Loucy (cell line): ENCODE data around the gene CDCA3.

Experiments used
- H2AFZ ChIP-seq: fragments of 200-600 bp; sonication (generic); 2 replicates; pipeline ENCODE4 v1.6.0; 2016; ENCODE audit warnings: antibody characterized with exemption, mild to moderate bottlenecking, low read length, moderate library complexity
- H3F3A ChIP-seq: fragments of 200-600 bp; 2 replicates; pipeline ENCODE4 v1.6.0; 2016; ENCODE audit warnings: antibody characterized with exemption, low read depth, mild to moderate bottlenecking
- H3K27me3 ChIP-seq: fragments of 200-600 bp; sonication (generic); 2 replicates; pipeline ENCODE4 v1.6.1; 2014; ENCODE audit warnings: low read length, mild to moderate bottlenecking; ENCODE audit not compliant: insufficient read depth, poor library complexity, severe bottlenecking
- H3K36me3 ChIP-seq: fragments of 200-600 bp; sonication (generic); 2 replicates; pipeline ENCODE4 v1.6.1; 2016; ENCODE audit warnings: low read length; ENCODE audit not compliant: insufficient read depth
- H3K4me1 ChIP-seq: fragments of 200-600 bp; sonication (generic); 2 replicates; pipeline ENCODE4 v1.5.1; 2014; ENCODE audit warnings: low read length, mild to moderate bottlenecking; ENCODE audit not compliant: insufficient read depth, poor library complexity, severe bottlenecking
- H3K4me2 ChIP-seq: fragments of 200-600 bp; sonication (generic); 2 replicates; pipeline ENCODE4 v1.6.0; 2014; ENCODE audit warnings: antibody characterized with exemption, low read length, low read depth, mild to moderate bottlenecking; ENCODE audit not compliant: poor library complexity, severe bottlenecking
- H3K4me3 ChIP-seq: fragments of 200-600 bp; sonication (generic); 2 replicates; pipeline ENCODE4 v1.5.1; 2014; ENCODE audit warnings: low read length, mild to moderate bottlenecking, mixed read lengths; ENCODE audit not compliant: poor library complexity, severe bottlenecking
- H3K79me2 ChIP-seq: fragments of 200-600 bp; sonication (generic); 2 replicates; pipeline ENCODE4 v1.6.1; 2014; ENCODE audit warnings: low read length; ENCODE audit not compliant: insufficient read depth
- H3K9ac ChIP-seq: fragments of 200-600 bp; sonication (generic); 2 replicates; pipeline ENCODE4 v1.6.0; 2014; ENCODE audit warnings: mild to moderate bottlenecking, low read depth, low read length, moderate library complexity; ENCODE audit not compliant: poor library complexity, severe bottlenecking
- H3K9me2 ChIP-seq: fragments of 200-600 bp; sonication (generic); replicated peaks from 2 replicates; pipeline ENCODE4 v1.6.1; 2016; ENCODE audit warnings: low read depth, low read length, mixed read lengths
- H3K9me3 ChIP-seq: fragments of 200-600 bp; sonication (generic); 2 replicates; pipeline ENCODE4 v1.6.1; 2014; ENCODE audit warnings: mild to moderate bottlenecking, antibody characterized with exemption, low read length, low read depth; ENCODE audit not compliant: insufficient read depth
- H4K20me1 ChIP-seq: fragments of 200-600 bp; sonication (generic); 2 replicates; pipeline ENCODE4 v1.6.0; 2014; ENCODE audit warnings: antibody characterized with exemption, low read length, mild to moderate bottlenecking; ENCODE audit not compliant: insufficient read depth, poor library complexity, severe bottlenecking
- EZH2phosphoT487 ChIP-seq: fragments of 200-600 bp; IDR thresholded peaks from 2 replicates; pipeline ENCODE4 v1.6.1; 2018; ENCODE audit warnings: antibody characterized with exemption, mild to moderate bottlenecking, moderate library complexity, borderline replicate concordance
- TF ChIP-seq, protein P1 (sequence below): fragments of 200-600 bp; sonication (generic); conservative IDR thresholded peaks from 2 replicates; pipeline ENCODE4 v1.5.1; 2014; ENCODE audit warnings: mild to moderate bottlenecking, antibody characterized with exemption, low read length

The CDCA3 gene

DNA sequence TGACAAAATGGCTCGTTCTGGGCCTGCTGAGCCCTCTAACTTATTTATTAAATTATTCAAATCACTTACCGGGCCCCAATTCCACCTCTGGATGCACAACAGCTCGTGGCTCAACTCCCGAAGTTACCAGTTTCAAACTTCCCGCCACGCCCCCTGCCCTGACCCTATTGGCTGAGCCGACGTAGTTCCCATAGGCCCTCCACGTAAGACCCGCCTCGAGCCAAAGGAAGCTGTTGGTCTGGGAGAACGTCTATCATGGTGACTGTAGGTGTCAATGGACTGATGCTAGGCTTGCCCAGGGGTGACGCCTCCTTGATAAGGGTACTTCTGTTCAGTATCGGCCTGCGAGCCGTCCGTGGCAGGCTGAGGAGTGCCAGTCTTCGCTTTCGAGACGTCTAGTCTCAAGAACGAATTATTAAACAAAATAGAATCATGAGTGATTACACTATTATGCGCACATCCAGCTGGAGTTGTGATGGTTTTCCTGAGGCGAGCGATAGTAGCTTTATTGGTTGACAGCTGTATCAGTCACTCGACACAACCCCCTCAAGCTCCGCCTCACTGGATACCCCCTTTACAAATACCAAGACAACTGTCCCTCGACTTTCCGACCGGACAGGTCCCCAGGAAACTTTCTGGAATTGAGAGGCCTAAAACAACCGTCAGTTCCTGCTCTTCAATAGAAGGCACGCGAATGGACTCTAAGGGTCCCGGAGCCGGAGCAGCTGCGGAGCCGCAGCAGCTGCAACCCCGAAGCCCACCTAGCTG is at the start of gene CDCA3:
TSS of gene CDCA3 (minus strand) at position 134 of the 768 bp plus-strand sequence. CDS start 334 bp downstream, outside the sequence.
- H2AFZ ChIP-seq: peak within 1 kb of the TSS; percentile 71
- H3K9me2 ChIP-seq: no peaks in the 10 kb centered on the region
- peak within 1 kb of the TSS; percentile 82 for H3K4me3 ChIP-seq
- H3K4me1 ChIP-seq: peaks cover 42% of the 10 kb centered on the region
- peaks cover 32% of the 10 kb centered on the region; the same call in 1 of the 2 replicates for H3K36me3 ChIP-seq
- TF ChIP-seq EZH2phosphoT487: no peak
- TF ChIP-seq, protein P1, sequence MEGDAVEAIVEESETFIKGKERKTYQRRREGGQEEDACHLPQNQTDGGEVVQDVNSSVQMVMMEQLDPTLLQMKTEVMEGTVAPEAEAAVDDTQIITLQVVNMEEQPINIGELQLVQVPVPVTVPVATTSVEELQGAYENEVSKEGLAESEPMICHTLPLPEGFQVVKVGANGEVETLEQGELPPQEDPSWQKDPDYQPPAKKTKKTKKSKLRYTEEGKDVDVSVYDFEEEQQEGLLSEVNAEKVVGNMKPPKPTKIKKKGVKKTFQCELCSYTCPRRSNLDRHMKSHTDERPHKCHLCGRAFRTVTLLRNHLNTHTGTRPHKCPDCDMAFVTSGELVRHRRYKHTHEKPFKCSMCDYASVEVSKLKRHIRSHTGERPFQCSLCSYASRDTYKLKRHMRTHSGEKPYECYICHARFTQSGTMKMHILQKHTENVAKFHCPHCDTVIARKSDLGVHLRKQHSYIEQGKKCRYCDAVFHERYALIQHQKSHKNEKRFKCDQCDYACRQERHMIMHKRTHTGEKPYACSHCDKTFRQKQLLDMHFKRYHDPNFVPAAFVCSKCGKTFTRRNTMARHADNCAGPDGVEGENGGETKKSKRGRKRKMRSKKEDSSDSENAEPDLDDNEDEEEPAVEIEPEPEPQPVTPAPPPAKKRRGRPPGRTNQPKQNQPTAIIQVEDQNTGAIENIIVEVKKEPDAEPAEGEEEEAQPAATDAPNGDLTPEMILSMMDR: no peak
- H4K20me1 ChIP-seq: peaks cover 24% of the 10 kb centered on the region
- peak within 1 kb of the TSS; percentile 95 for H3K9ac ChIP-seq
- H3F3A ChIP-seq: peaks cover 4% of the 10 kb centered on the region
- H3K9me3 ChIP-seq: no peaks in the 10 kb centered on the region
- no peaks in the 10 kb centered on the region for H3K27me3 ChIP-seq
- peaks cover 69% of the 10 kb centered on the region for H3K79me2 ChIP-seq
- H3K4me2 ChIP-seq: peak within 1 kb of the TSS; percentile 90

DNA sequence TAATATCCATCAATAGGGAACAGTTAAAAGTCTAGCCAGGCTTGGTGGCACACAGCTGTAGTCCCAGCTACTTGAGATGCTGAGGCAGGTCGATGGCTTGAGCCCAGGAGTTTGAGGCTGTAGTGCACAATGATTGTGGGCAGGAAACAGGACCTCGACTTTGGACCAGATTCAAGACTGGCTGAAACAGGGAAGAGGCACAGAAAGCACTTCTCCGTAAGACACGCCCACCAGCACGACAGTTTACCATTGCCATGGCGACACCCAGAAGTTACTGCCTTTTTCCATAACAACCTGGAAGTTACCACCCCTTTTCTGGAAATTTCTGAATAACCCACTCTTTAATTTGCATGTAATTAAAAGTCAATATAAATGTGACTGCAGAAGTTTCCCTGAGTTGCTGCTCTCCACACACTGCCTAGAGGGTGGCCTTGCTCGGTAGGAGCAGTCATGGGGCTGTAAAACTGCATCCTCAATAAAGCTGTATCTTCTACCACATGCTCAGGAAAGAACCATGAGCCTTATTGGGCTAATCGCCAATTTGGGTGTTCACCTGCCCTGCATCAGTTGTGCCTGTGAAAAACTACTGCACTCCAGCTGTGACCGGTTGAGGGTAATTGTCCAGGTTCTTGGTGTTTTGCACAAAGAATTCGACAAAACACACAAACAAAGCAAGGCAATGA is 48.9 kb upstream of the CDCA3 start:
- Histone ChIP-seq H2AFZ (no peak overlapping the region), H3K9ac (no peak overlapping the region), H3K4me2 (peak overlapping the region; percentile 9), H4K20me1 (no peaks in the 10 kb centered on the region), H3K4me3 (no peak overlapping the region), H3K36me3 (no peaks in the 10 kb centered on the region), H3F3A (no peaks in the 10 kb centered on the region; the same call in 1 of the 2 replicates), H3K79me2 (no peaks in the 10 kb centered on the region), H3K9me3 (no peaks in the 10 kb centered on the region), H3K4me1 (peaks cover 26% of the 10 kb centered on the region), H3K9me2 (no peaks in the 10 kb centered on the region), H3K27me3 (no peaks in the 10 kb centered on the region)
- TF ChIP-seq EZH2phosphoT487: no peak
- TF ChIP-seq, protein P1: no peak

- Histone ChIP-seq H3K4me2 (no peak overlapping the region), H3K9ac (no peak overlapping the region), H2AFZ (no peak overlapping the region), H3K9me2 (no peaks in the 10 kb centered on the region), H3K9me3 (no peaks in the 10 kb centered on the region), H3K79me2 (no peaks in the 10 kb centered on the region), H3F3A (no peaks in the 10 kb centered on the region; the same call in 1 of the 2 replicates), H3K36me3 (no peaks in the 10 kb centered on the region), H3K4me3 (no peak overlapping the region), H3K4me1 (peaks cover 23% of the 10 kb centered on the region), H3K27me3 (no peaks in the 10 kb centered on the region), H4K20me1 (no peaks in the 10 kb centered on the region)
- TF ChIP-seq, protein P1: no peak
- no peak for TF ChIP-seq EZH2phosphoT487
Observed at GRCh38 chr12:6899427-6899826, 48.3 kb upstream of the CDCA3 start.
